SK-N-SH (cell line): Measurements from ENCODE around the gene WWOX. TPM values are rescaled to one million over a fixed set of nuclear protein-coding genes. Genes with fewer than 3 reads are reported as not detected.
A peak's percentile ranks its signal among the peaks of the same experiment; 100 is the strongest.

Experiments
- CTCF ChIA-PET: fragments of 300-600, 350-600 bp; formaldehyde crosslinking; extraction: SDS; loops from one replicate; lab custom pipeline; 2021; lab: Yijun Ruan, JAX
- POLR2A ChIA-PET: fragments of 350-600 bp; sonication (Branson Sonifier 250); formaldehyde crosslinking; extraction: SDS; loops from one replicate; lab custom pipeline; 2020; ENCODE audit warnings: antibody characterized with exemption, inconsistent platforms; lab: Yijun Ruan, JAX
- DNase-seq: peaks from one replicate; pipeline ENCODE4 v3.0.0; 2012
- H2AFZ ChIP-seq: fragments of 200-600 bp; sonication (generic); 2 replicates; pipeline ENCODE4 v1.8.1; 2016; ENCODE audit warnings: antibody characterized with exemption, mild to moderate bottlenecking, low read depth
- H3F3A ChIP-seq: fragments of 200-600 bp; sonication (generic); replicated peaks from 2 replicates; pipeline ENCODE3; 2016; ENCODE audit warnings: antibody characterized with exemption, mild to moderate bottlenecking; ENCODE audit not compliant: insufficient read depth
- H3K27ac ChIP-seq, 2 experiments: fragments of 200-500 bp in 1 of 2; fragments of 200-600 bp in 1 of 2; sonication (Bioruptor generic) in 1 of 2; sonication (generic), shearing (Covaris generic) in 1 of 2; 2 replicates each; pipeline versions ENCODE4 v1.5.1 to v1.6.1; 2014 to 2016; ENCODE audit warnings: low read depth in 2 of 2, inconsistent platforms in 1 of 2, low read length in 1 of 2, mild to moderate bottlenecking in 1 of 2, mixed read lengths in 1 of 2
- H3K27me3 ChIP-seq: fragments of 200-600 bp; sonication (generic), shearing (Covaris generic); 2 replicates; pipeline ENCODE4 v1.6.1; 2016; ENCODE audit warnings: mixed run types; ENCODE audit not compliant: insufficient read depth
- H3K36me3 ChIP-seq, 2 experiments: fragments of 200-500 bp in 1 of 2; fragments of 200-600 bp in 1 of 2; sonication (Bioruptor generic) in 1 of 2; sonication (generic) in 1 of 2; replicated peaks in 1 of 2; 2 replicates each; pipeline versions ENCODE3 to v1.5.1; 2014 to 2016; ENCODE audit warnings: low read length in 1 of 2, mild to moderate bottlenecking in 1 of 2; ENCODE audit not compliant: insufficient read depth in 2 of 2, control insufficient read depth in 1 of 2
- H3K4me1 ChIP-seq, 2 experiments: fragments of 200-500 bp in 1 of 2; fragments of 200-600 bp in 1 of 2; sonication (Bioruptor generic) in 1 of 2; sonication (generic), shearing (Covaris generic) in 1 of 2; 2 replicates each; pipeline versions ENCODE4 v1.5.1 to v1.6.1; 2014 to 2016; ENCODE audit warnings: low read depth in 1 of 2, low read length in 1 of 2, mixed run types in 1 of 2; ENCODE audit not compliant: insufficient read depth in 2 of 2, control insufficient read depth in 1 of 2
- H3K4me2 ChIP-seq: fragments of 200-600 bp; sonication (generic), shearing (Covaris generic); 2 replicates; pipeline ENCODE4 v1.6.1; 2017; ENCODE audit warnings: mixed run types
- H3K4me3 ChIP-seq, 2 experiments: fragments of 200-500 bp in 1 of 2; fragments of 200-600 bp in 1 of 2; sonication (Bioruptor generic) in 1 of 2; sonication (generic), shearing (Covaris generic) in 1 of 2; 2 replicates each; pipeline versions ENCODE4 v1.5.1 to v1.8.1; 2014 to 2016; ENCODE audit warnings: low read depth in 2 of 2, inconsistent platforms in 1 of 2, low read length in 1 of 2, mild to moderate bottlenecking in 1 of 2, mixed read lengths in 1 of 2, moderate library complexity in 1 of 2
- H3K79me2 ChIP-seq: fragments of 200-600 bp; sonication (generic); 2 replicates; pipeline ENCODE4 v1.8.1; 2017; ENCODE audit warnings: mild to moderate bottlenecking; ENCODE audit not compliant: insufficient read depth
- H3K9ac ChIP-seq: fragments of 200-600 bp; sonication (generic); 2 replicates; pipeline ENCODE4 v1.6.1; 2017; ENCODE audit warnings: mixed run types
- H3K9me2 ChIP-seq: fragments of 200-600 bp; sonication (generic); 2 replicates; pipeline ENCODE4 v1.6.1; 2017; ENCODE audit warnings: mixed run types
- H3K9me3 ChIP-seq: fragments of 200-600 bp; sonication (generic); 2 replicates; pipeline ENCODE4 v1.6.1; 2017; ENCODE audit warnings: mixed run types, mild to moderate bottlenecking, moderate library complexity
- H4K20me1 ChIP-seq: fragments of 200-600 bp; sonication (generic); 2 replicates; pipeline ENCODE4 v1.6.1; 2017; ENCODE audit warnings: mild to moderate bottlenecking, mixed run types; ENCODE audit not compliant: insufficient read depth
- EP300 ChIP-seq, 2 experiments: IDR thresholded peaks; 2 replicates each; pipeline versions ENCODE4 v1.4.0 to v1.6.1; 2012; ENCODE audit warnings: borderline replicate concordance in 1 of 2, low read depth in 1 of 2, low read length in 1 of 2
- FOSL2 ChIP-seq: IDR thresholded peaks from 2 replicates; pipeline ENCODE4 v1.4.0; 2012; ENCODE audit warnings: low read depth, mild to moderate bottlenecking, moderate library complexity, borderline replicate concordance
- GABPA ChIP-seq: IDR thresholded peaks from 2 replicates; pipeline ENCODE4 v1.4.0; 2012; ENCODE audit warnings: low read depth, mild to moderate bottlenecking
- NFIC ChIP-seq: IDR thresholded peaks from 2 replicates; pipeline ENCODE4 v1.4.0; 2012; ENCODE audit warnings: borderline replicate concordance
- RAD21 ChIP-seq: IDR thresholded peaks from 2 replicates; pipeline ENCODE4 v1.6.1; 2012; ENCODE audit warnings: mild to moderate bottlenecking, low read length
- REST ChIP-seq: IDR thresholded peaks from 2 replicates; pipeline ENCODE4 v1.6.1; 2012; ENCODE audit warnings: mild to moderate bottlenecking, low read depth, low read length, moderate library complexity
- SIN3A ChIP-seq: IDR thresholded peaks from 2 replicates; pipeline ENCODE4 v1.6.1; 2012; ENCODE audit warnings: low read depth, mild to moderate bottlenecking, low read length, moderate library complexity, borderline replicate concordance
- SMC3 ChIP-seq: IDR thresholded peaks from 2 replicates; pipeline ENCODE4 v1.6.1; 2012; ENCODE audit warnings: low read depth, low read length, improper control_type of control experiment
- YY1 ChIP-seq: IDR thresholded peaks from 2 replicates; pipeline ENCODE4 v1.4.0; 2012; ENCODE audit warnings: low read depth, mild to moderate bottlenecking
- WGBS: methylation state at CpG from one replicate; pipeline ENCODE4 v1.1.6; 2017; ENCODE audit warnings: low lambda C conversion rate; 5-methylcytosine and 5-hydroxymethylcytosine counted together
- polyA plus RNA-seq, 3 experiments: library from polyadenylated mRNA; depleted of rRNA; stranded (reverse); fragments of >200 nt; gene quantifications; 2 replicates each; pipeline ENCODE4 v1.2.3, GENCODE V29; 2012
- small RNA-seq, 7 experiments: library from RNA; depleted of rRNA; stranded (forward); fragments of <200 nt; gene quantifications; one replicate each; pipeline ENCODE3, GENCODE V24; 2012

WWOX gene
- polyA plus RNA-seq, 1 of the 3 experiments (the other 2 are of a cell fraction), result 10.8 TPM

- Histone ChIP-seq H4K20me1 (no peaks in the 10 kb centered on the region), H3K4me2 (no peak overlapping the region), H3K4me3 (peak overlapping the region in 1 of 2 experiments; percentile 53; a peak in 1 of 4 replicates), H3K27ac (no peak overlapping the region), H3K9me3 (no peaks in the 10 kb centered on the region; the same call in 1 of the 2 replicates), H3K9ac (no peak overlapping the region), H2AFZ (no peak overlapping the region), H3F3A (no peaks in the 10 kb centered on the region), H3K4me1 (peaks cover 0 to 6% of the 10 kb centered on the region in 2 experiments; a peak in 1 of 4 replicates), H3K9me2 (no peaks in the 10 kb centered on the region), H3K36me3 (no peaks in the 10 kb centered on the region), H3K27me3 (no peaks in the 10 kb centered on the region), H3K79me2 (no peaks in the 10 kb centered on the region)
- DNase-seq, result peak; percentile 28
- ChIA-PET CTCF (interaction anchor here (0.6 to 1.6 kb wide), 4 partner anchors 10 to 626 kb away, joined by 3 to 4 read pairs (median 4); no protein-coding TSS in a partner anchor), POLR2A (no interaction called here)
- TF ChIP-seq SIN3A (no peak), RAD21 (peak; percentile 42)
- 36% methylated on average over 4 of the region's 5 CpGs for WGBS
These were observed 1162.1 kb downstream of the WWOX start for GRCh38 chr16:79261481-79261940.

- TF ChIP-seq GABPA (no peak), REST (no peak), NFIC (no peak), RAD21 (no peak), YY1 (no peak), SMC3 (no peak), EP300 (IDR thresholded peaks at IDR 0.05; ENCODE audit: borderline replicate concordance in 1 of 2, low read depth in 1 of 2, low read length in 1 of 2) (no peak), FOSL2 (no peak)
- Histone ChIP-seq H3F3A (no peaks in the 10 kb centered on the region), H3K4me3 (no peak overlapping the region), H3K9me2 (no peaks in the 10 kb centered on the region), H3K4me2 (no peak overlapping the region), H3K36me3 (no peaks in the 10 kb centered on the region), H3K79me2 (no peaks in the 10 kb centered on the region), H2AFZ (no peak overlapping the region), H4K20me1 (no peaks in the 10 kb centered on the region), H3K9ac (no peak overlapping the region), H3K4me1 (peaks cover 0 to 6% of the 10 kb centered on the region in 2 experiments; a peak in 1 of 4 replicates), H3K27ac (no peak overlapping the region), H3K9me3 (no peaks in the 10 kb centered on the region; the same call in 1 of the 2 replicates), H3K27me3 (no peaks in the 10 kb centered on the region)
- CTCF ChIA-PET, result interaction anchor here (1.0 to 1.6 kb wide), 2 partner anchors 10 to 16 kb away, joined by 4 read pairs; no protein-coding TSS in a partner anchor
- POLR2A ChIA-PET, result no interaction called here
- no peak for DNase-seq
- WGBS, result 25% methylated on average over 7 of the region's 7 CpGs
These were observed 1162.6 kb downstream of the WWOX start for GRCh38 chr16:79261944-79262552.

Small RNA genes lying within 50 kb of the gene (small RNA-seq; reads per million reads assigned to genes)
- gene AC027279.3, result 0 reads per million in 7 experiments

Other genes with a start within 250 kb of the WWOX start
- 0.03 TPM in 1 of 2 replicates, not detected in the other for gene CLEC3A, start 77.1 kb upstream of the WWOX start, polyA plus RNA-seq (2012; rRNA removed)